ENCODE measurements around the gene AGO3. TPM values are rescaled to one million over a fixed set of nuclear protein-coding genes. Genes with fewer than 3 reads are reported as not detected.

AGO3 gene
- total RNA-seq, 1 experiment from 2014 or later, result 39.4 TPM

DNA sequence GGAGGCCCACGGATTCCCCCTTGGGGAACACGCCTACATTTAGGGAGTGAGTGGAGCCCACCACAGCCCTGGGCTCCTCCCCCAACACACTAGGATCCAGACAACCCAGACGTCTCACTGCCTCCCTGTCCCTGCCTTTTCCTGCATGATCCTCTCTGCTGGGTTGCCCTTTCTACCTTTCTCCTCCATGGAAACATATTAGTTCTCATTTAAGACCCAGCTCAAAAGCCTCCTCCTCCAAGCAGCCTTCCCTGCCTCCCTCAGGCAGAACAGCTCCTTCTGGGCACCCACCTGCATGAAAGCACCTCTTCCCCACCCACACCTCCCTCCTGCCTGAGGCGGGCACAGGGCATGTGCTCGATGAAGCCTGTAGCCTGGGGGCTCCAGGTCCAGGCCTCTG is 183.5 kb downstream of the AGO3 start:
- ATAC-seq (no peak), DNase-seq (ENCODE audit: low read depth, low spot score) (no peak)
- in situ Hi-C loops (cut with HindIII; ENCODE audit: low pct_unique_long_range_greater_than_20kb, low sequenced_read_pairs), result no loop called here
- no TSS peak for BruUV-seq (replicated peaks)
- TF ChIP-seq REST (IDR thresholded peaks at IDR 0.05; ENCODE audit: insufficient read depth in 1 of 2, low read depth in 2 of 2, low read length in 1 of 2) (no peak), SIN3A (IDR thresholded peaks at IDR 0.05; ENCODE audit: borderline replicate concordance, insufficient read depth, low read depth, low read length) (no peak), POLR2AphosphoS5 (IDR thresholded peaks at IDR 0.05; ENCODE audit: low read depth, low read length) (no peak), TCF7L2 (IDR thresholded peaks at IDR 0.05; ENCODE audit: low read depth, low read length) (no peak)
- TF ChIP-seq, protein P1, sequence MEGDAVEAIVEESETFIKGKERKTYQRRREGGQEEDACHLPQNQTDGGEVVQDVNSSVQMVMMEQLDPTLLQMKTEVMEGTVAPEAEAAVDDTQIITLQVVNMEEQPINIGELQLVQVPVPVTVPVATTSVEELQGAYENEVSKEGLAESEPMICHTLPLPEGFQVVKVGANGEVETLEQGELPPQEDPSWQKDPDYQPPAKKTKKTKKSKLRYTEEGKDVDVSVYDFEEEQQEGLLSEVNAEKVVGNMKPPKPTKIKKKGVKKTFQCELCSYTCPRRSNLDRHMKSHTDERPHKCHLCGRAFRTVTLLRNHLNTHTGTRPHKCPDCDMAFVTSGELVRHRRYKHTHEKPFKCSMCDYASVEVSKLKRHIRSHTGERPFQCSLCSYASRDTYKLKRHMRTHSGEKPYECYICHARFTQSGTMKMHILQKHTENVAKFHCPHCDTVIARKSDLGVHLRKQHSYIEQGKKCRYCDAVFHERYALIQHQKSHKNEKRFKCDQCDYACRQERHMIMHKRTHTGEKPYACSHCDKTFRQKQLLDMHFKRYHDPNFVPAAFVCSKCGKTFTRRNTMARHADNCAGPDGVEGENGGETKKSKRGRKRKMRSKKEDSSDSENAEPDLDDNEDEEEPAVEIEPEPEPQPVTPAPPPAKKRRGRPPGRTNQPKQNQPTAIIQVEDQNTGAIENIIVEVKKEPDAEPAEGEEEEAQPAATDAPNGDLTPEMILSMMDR (IDR thresholded peaks at IDR 0.05), result no peak
- Histone ChIP-seq H3K36me3 (ENCODE audit: control insufficient read depth, insufficient read depth, low read length) (no peaks in the 10 kb centered on the region), H3K9me3 (ENCODE audit: control insufficient read depth, insufficient read depth, low read depth, low read length) (no peaks in the 10 kb centered on the region), H3K27me3 (ENCODE audit: control insufficient read depth, insufficient read depth, low read length) (no peaks in the 10 kb centered on the region), H3K4me3 (ENCODE audit: low read depth in 2 of 2, low read length in 2 of 2) (no peak overlapping the region), H3K27ac (ENCODE audit: low read length) (no peak overlapping the region), H3K4me1 (ENCODE audit: control insufficient read depth, insufficient read depth, low read length) (0 out of 2 replicates have a peak, but pooled peaks cover under 1% of the 10 kb centered on the region)
- POLR2A ChIA-PET, result no interaction called here
- CTCF ChIA-PET, result no interaction called here
- intact Hi-C loops (cut with micrococcal nuclease; ENCODE audit: unreplicated experiment), result no loop called here

DNA sequence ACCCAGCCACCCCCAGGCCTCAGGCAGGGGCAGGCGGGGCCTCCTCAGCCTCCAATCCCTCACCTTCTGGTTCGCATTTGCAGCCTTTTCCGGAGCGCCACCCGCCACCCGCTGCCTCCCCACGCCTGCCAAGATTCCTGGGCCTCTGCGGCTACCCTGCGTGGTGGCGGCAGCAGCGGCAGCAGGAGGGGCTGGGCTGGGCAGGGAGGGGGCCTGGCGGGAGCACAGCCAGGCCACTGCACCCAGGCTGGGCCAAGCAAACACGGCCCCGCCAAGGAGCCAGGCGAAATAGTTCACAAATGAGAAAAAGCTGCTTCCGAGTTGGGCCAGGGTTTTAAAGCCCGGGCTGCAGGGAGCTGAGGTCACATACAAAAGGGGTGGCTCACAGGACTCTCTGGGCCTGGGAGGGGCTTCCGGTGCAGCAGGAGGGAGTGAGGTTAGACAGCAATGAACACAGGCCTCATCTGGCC is 184.3 kb downstream of the AGO3 start:
- H3K9me3 ChIP-seq (ENCODE audit: control insufficient read depth, insufficient read depth, low read depth, low read length), result no peaks in the 10 kb centered on the region
- H3K4me1 ChIP-seq (ENCODE audit: control insufficient read depth, insufficient read depth, low read length), result no peaks in the 10 kb centered on the region
- no peaks in the 10 kb centered on the region for H3K36me3 ChIP-seq (ENCODE audit: control insufficient read depth, insufficient read depth, low read length)
- ChIA-PET CTCF (interaction anchor here (0.6 kb wide), 1 partner anchor 113 kb away, joined by 7 read pairs; no protein-coding TSS in a partner anchor), POLR2A (no interaction called here)
- in situ Hi-C loops (cut with HindIII; ENCODE audit: low pct_unique_long_range_greater_than_20kb, low sequenced_read_pairs) (no loop called here), intact Hi-C loops (cut with micrococcal nuclease; ENCODE audit: unreplicated experiment) (no loop called here)
- H3K27me3 ChIP-seq (ENCODE audit: control insufficient read depth, insufficient read depth, low read length), result no peaks in the 10 kb centered on the region
- BruUV-seq (replicated peaks), result no TSS peak
- H3K27ac ChIP-seq (ENCODE audit: low read length), result no peak overlapping the region
- ATAC-seq, result no peak
- H3K4me3 ChIP-seq (ENCODE audit: low read depth in 2 of 2, low read length in 2 of 2), result no peak overlapping the region
- TF ChIP-seq, protein P1 (IDR thresholded peaks at IDR 0.05), result no peak
- TF ChIP-seq POLR2AphosphoS5 (IDR thresholded peaks at IDR 0.05; ENCODE audit: low read depth, low read length) (no peak), SIN3A (IDR thresholded peaks at IDR 0.05; ENCODE audit: borderline replicate concordance, insufficient read depth, low read depth, low read length) (no peak), REST (IDR thresholded peaks at IDR 0.05; ENCODE audit: insufficient read depth in 1 of 2, low read depth in 2 of 2, low read length in 1 of 2) (no peak), TCF7L2 (IDR thresholded peaks at IDR 0.05; ENCODE audit: low read depth, low read length) (no peak)
- DNase-seq (ENCODE audit: low read depth, low spot score), result no peak

All from Panc1 (cell line).